ENCODE measurements around the gene SAMSN1.

GRCh38 chr21:14452031-14452726 is 93.9 kb downstream of the SAMSN1 start:
- TF ChIP-seq CTCF (conservative IDR thresholded peaks at IDR 0.05; ENCODE audit: low read depth in 2 of 2): no peak
- no peak for TF ChIP-seq POLR2AphosphoS5 (IDR thresholded peaks at IDR 0.05; ENCODE audit: low read depth)
- TF ChIP-seq CREB1 (CRISPR knock-in tag; IDR thresholded peaks at IDR 0.05; ENCODE audit: low read depth): no peak
- no peak for TF ChIP-seq JUNB (IDR thresholded peaks at IDR 0.05; ENCODE audit: unreplicated experiment)
- TF ChIP-seq EZH2phosphoT487 (IDR thresholded peaks at IDR 0.05; ENCODE audit: unreplicated experiment): no peak
- no peak for TF ChIP-seq EZH2 (IDR thresholded peaks at IDR 0.05; ENCODE audit: low read depth, unreplicated experiment)
- TF ChIP-seq ZNF462 (CRISPR knock-in tag; IDR thresholded peaks at IDR 0.05): no peak
- TF ChIP-seq STAT1 (IDR thresholded peaks at IDR 0.05; ENCODE audit: unreplicated experiment): no peak
- TF ChIP-seq REST (IDR thresholded peaks at IDR 0.05; ENCODE audit: unreplicated experiment): no peak
- no peak for TF ChIP-seq NANOG (IDR thresholded peaks at IDR 0.05; ENCODE audit: borderline replicate concordance)
- no peak for TF ChIP-seq ZNF114 (CRISPR knock-in tag; IDR thresholded peaks at IDR 0.05)
